GM21576 (cell line): Measurements from ENCODE around the gene GFRA3.
"Not testable (repeated sequence)": the region's sequence is repeated elsewhere in the genome, so short reads cannot be mapped to it uniquely, and the experiment has no call there.

ENCODE experiments used
- ATAC-seq: cut with Tn5 transposase; IDR thresholded peaks from one replicate; pipeline ENCODE4 v1.9.1; 2021; ENCODE audit warnings: mild to moderate bottlenecking, moderate library complexity; ENCODE audit not compliant: unreplicated experiment

Gene GFRA3

DNA sequence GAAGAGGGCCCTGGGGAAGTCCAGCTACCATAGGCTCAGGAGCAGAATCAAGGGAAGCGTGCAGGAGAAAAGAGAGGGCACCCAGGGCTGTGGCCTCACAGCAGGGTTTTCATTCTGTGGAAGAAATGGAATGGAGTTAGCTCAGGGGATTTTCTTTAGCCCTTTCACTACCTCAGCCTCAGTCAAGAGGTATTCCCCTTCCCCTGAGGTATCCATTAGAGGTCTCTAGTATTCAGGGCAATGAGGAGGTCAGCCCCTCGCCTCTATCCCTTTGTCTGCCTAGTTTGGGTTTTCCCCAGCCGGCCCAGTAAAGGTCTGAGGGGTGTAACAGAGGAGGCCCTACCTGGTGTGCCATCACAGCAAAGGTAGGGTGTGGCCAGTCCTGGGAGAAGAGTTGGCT, 21.5 kb downstream of the GFRA3 start:
- no peak for ATAC-seq

DNA sequence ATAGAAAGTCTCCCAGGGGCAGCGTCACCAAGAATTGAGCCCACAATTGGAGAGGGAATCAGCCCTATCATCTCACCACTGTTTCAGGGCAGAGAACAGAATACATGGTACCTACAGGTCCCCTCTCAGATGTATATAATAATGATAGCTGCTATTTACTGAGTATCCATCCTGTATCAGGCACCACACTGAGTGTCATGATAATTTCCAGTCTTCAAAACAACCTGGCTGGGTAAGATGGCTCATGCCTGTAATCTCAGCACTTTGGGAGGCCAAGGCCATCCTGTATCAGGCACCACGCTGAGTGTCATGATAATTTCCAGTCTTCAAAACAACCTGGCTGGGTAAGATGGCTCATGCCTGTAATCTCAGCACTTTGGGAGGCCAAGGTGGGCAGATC, 26.6 kb downstream of the GFRA3 start:
- not testable (repeated sequence) for ATAC-seq

DNA sequence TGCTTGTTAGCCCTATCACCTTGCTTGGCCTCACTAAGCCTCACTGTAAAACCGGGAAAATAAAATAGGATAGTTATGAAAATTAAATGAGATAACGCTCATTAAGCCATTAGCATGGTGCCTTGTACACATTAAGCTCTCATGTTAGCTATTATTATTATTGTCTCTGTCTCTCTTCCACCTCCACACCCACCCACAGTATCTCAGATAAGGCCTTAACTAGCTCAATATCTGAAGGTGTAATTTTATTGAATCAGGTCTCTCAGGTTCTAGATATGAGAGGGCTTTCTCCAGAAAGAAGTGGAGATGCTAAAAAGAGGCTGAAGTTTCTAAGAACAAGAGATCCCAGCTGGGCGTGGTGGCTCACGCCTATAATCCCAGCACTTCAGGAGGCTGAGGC, 27.6 kb downstream of the GFRA3 start:
- ATAC-seq, result no peak

DNA sequence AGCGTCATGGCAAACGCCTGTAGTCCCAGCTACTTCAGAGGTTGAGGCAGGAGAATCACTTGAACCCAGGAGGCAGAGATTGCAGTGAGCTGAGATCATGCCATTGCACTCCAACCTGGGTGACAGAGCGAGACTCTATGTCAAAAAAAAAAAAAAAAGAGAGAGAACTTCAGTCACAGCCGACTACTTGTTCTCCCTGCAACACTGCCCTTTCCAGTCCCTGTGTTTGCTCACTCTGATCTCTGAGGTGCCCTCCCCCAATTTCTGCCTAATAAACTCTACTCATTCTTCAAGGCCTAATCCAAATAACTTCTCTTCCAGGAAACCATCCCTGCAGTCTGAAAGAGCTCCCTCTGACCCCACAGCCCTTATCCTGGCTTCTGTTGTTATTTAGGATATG, 28.1 kb downstream of the GFRA3 start:
- ATAC-seq, result no peak

DNA sequence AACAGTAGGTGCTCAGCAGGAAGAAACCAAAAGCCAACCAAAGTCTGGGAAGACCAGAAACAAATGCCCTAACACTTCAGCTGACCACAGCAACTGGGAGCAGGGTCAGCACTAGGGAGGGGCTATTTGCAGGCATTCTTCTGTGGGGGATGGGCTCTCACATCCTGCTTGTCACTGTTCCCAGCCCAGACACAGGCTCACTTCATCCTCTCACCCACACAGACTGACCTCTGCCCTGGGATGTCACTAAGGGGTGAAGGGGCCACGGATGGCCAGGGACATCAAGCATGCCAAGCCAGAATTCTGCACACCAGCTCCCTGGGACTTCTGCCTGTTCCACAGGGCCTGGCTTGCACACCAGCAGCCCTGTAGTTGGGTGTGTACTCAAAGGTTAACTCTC, 28.7 kb downstream of the GFRA3 start:
- ATAC-seq, result no peak

DNA sequence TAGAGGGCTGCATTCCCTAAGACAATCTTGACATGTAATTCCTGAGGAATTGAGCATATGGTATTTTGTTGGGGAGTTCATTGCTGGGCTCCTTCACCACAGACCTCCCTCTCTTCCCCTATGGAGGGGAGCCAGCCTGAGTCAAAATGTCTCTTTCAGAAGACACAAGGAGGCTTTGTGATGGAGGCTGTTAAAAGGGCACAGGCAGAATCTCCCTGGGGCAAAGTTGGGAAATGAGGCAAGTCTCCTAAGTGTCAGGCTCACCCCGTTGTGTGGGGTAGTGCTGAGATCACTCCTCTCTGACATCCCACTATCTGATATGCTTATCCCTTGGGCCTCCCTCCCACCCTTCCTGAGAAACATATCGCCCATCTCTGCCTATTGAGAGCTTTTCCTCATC, 30.6 kb downstream of the GFRA3 start:
- ATAC-seq, result no peak

DNA sequence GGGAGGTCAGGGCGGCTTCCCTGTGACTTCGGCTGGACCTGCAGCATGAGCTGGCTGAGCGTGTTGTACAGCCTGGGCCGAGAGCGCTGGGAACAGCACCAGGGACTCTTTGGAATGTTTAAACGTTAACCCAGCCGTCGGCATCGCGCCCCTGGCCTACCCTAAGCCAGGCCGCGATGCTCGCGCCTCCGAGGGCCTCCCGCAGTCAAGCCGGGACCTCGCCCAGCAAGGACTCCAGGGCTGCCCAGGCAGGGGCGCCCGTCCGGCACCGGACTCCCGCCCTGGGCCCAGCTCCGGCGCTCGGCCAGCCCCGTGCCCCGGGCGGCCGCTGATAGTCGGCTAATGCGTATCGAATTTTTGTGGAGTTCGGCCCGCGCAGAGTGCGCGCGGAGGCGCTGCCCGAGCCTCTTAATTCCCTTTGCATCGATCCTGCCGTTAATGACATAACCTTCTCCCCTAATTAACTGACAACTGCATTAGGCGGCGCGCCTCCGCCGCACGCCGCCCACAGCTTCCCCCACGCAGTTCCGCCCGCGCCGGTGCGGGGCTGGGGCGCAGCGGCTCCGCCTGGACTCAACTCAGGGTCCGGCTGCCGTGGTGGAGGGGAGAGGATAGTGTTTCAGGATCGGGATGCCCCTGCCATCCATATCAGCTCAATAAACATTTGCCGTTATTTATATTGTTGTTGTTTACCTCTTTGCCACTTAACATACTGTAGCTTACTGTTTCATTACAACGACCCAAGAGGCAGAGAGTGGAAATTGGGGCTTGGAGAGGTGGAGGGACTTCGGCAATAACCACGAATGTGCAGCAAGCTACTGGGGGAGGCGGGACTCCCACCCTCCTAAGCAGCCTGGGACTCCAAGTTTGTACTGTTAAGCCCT, 32.5 kb downstream of the GFRA3 start:
- no peak for ATAC-seq

DNA sequence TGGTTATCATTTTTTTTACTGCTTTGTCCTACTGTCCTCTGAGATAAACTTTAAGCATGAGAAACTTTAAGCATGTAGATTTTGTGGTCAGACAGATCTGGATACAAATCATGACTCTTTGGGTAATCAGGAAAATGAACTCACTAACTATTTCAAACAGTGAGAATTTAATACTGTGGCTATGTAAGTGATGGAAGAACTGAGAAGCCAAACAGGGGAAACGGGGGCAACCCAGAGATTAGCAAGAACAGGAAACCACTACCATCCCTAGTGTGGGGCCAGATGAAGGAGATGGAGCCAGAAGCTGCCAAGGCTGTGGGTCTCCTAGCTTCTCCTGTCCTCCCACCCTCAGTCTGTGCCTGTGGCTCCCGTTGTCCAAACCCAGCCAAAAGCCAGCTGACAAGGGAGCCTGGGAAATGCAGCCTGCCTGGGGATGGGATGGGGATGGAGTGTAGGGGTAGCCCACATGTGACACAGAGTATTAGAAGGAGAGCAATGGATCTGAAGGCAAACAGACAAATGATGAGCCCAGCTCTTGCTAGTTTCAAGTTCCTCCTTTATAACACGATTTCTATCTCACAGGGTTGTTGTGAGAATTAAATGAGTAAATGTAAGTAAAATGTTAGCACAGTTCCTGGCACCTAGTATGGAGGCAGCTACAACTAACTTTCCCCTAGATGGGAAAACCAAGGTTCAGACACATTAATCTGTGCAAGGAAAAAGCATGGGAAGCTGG, 33.6 kb downstream of the GFRA3 start:
- no peak for ATAC-seq

DNA sequence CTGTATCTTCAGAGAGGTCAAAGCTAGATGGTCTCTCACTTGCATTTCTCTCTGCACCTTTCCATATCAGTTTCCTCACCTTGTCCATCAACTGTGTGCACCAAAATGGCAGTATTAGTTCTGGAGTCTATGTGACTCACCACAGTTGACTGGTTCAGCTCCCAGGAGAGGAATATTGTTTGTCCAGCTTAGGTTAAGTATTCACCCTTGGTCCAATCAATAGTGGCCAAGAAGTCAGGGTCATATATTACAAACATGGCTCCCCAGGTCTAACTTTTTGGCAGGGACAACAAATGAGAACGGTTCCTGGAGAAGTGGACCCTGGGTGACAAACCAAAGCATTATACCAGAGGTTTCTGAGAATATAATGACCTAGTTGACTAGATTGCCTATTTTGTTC, 36.4 kb downstream of the GFRA3 start:
- ATAC-seq, result no peak

DNA sequence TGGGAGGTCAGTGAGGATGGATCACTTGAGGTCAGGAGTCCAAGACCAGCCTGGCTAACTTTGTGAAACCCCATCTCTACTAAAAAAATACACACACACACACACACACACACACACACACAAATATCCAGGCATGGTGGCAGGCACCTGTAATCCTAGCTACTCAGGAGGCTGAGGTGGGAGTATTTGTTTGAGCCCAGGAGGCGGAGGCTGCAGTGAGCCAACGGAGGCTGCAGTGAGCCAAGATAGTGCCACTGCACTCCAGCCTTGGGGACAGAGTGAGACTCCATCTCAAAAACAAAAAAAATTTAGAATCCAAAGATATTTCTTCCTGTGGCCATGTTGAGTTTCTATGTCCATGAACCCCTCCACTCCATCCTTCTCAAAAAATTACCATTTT, 39.8 kb downstream of the GFRA3 start:
- no peak for ATAC-seq

DNA sequence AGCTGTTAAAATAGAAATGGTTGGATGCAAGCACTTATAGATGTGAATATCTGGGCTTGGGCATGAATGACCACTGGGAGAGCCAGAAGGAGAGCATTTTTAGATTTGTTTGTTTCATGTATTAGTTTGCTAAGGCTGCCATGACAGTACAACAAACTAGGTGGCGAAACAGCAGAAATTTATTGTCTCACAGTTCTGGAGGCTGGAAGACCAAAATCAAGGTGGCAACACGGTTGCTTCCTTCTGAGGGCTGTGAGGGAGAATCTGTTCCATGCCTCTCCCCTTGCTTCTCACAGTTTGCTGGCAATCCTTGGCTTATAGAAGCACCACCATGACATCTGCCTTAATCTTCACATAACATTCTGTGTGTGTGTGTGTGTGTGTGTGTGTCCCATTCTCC, 41.1 kb downstream of the GFRA3 start:
- no peak for ATAC-seq

DNA sequence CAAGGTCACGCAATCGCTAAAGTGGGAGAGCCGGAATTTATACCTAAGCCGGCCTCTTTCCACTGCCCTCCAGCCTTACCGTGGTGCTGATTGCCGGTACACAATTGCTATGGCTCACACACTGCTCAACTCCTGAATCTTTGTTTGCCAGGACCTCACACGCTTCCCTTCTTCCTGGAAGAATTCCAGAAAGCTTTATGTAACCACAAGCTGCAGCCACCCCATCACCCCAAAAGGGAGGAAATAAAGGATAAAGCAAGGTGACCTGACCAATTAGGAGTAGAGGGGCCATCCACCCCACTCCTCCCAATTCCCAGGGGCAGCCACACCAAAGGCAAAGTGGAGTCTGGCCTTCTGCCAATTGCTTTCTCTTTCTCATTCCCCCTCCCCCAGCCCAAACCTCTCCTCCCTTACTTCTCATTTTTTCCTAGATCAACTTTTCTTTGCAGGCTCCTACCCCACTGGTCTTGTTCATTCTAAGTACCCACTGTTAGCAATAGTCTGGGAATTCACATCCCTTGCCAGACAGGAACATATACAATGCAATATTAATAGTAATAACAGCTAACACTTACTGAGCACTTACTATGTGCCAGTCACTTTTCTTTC, 43.3 kb downstream of the GFRA3 start:
- ATAC-seq, result no peak

DNA sequence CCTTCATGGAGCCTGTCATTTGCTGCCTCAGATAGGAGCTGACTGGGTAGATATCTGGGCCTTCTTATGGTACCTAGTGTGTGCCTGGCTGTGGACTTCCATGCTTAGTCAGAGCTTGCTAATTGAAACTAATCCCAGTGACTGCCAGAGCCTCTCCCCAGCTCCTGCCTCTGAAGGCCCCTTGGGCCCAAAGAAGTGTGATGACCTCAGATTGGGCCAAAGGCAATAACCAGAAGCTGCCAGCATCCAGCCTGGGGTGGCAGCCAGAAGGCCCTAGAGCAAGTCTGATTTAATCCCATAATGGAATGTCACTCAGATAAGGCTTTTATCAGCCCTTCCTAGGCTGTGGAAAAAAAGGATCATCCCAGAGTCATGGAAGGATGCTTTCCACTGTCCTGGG, 44.2 kb downstream of the GFRA3 start:
- no peak for ATAC-seq

DNA sequence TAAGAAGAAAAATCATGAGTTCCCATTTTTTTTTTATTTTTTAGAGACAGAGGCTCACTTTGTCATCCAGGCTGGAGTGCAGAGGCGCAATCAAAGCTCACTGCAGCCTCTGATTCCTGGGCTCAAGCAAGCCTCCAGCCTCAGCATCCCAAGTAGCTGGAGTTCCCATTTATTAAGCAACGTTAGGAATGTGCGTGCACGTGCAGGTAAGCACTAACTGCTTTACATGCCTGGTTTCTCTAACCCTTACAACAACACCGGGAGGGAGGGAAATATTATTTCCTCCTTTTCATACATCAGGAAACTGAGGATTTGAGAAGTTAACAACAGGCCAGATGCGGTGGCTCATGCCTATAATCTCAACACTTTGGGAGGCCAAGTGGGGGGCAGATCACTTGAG, 45.0 kb downstream of the GFRA3 start:
- no peak for ATAC-seq

DNA sequence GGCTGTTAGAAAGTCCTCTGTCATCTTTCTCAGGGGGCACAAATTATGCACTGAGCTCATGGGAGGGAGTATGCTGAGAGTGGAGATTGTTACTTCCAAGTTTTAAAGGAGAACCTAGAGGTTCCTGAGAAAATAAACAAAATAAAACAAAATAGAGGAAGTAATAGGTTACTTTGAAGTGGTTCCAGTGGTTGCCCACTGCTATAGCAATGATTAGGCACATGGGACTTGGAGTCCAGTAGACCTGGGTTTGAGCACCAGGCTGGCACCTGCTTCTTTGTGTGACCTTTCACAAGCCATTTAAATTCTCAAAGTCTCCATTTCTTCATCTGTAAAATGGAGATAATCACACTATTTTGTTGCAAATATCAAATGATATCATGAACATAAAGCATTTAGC, 47.5 kb downstream of the GFRA3 start:
- ATAC-seq, result no peak

DNA sequence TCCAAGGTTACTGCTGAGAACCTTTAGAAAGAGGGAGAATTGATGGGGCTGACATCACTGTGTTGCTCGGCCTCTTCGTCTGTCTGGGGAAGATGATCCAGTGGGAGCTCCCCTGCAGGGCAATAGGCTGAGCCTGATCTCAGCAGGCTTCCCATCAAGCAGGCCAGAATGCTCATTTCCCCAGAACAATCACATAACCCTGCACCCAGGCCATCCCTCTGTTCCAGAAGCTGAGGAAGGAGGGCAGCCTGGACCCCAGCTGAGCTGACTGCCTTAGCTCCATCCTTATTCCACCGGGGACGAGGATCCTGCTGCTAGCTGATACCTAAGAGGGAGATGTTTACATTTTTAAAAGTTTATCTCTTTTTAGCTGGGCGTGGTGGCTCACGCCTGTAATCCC, 49.7 kb downstream of the GFRA3 start:
- no peak for ATAC-seq

DNA sequence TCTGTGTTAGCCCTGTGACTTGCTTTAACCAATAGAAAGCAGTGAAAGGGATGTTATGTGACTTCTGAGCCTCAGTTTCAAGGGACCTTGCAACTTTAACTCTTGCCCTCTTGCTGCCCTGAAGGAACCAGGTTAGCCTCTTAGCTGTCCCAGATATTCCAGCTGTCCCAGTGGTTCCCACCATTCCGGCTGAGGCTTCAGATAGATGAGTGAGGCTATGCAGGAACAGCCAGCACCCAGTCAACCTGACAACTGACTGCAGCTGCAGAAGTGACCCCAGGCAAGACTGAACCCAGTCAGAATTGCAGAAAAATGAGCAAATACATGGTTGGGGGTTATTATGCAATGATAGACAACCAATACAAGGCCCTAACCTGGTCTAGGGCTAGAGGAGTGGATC, 50.9 kb downstream of the GFRA3 start:
- ATAC-seq, result no peak

DNA sequence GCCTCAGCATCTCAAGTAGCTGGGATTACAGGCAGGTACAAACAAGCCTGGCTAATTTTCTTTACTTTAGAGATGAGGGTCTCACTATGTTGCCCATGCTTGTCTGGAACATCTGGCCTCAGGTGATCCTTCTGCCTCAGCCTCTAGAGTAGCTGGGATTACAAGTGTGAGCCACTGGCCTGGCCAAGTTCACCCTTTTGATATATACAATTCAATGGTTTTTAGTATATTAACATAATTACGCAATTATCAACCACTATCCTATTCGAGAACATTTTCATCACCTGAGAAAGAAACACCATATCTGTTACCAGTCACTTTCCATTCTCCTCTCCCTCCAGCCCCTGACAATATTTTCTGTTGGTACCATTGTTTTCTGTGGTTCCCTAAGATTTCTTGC, 57.6 kb downstream of the GFRA3 start:
- ATAC-seq, result no peak

DNA sequence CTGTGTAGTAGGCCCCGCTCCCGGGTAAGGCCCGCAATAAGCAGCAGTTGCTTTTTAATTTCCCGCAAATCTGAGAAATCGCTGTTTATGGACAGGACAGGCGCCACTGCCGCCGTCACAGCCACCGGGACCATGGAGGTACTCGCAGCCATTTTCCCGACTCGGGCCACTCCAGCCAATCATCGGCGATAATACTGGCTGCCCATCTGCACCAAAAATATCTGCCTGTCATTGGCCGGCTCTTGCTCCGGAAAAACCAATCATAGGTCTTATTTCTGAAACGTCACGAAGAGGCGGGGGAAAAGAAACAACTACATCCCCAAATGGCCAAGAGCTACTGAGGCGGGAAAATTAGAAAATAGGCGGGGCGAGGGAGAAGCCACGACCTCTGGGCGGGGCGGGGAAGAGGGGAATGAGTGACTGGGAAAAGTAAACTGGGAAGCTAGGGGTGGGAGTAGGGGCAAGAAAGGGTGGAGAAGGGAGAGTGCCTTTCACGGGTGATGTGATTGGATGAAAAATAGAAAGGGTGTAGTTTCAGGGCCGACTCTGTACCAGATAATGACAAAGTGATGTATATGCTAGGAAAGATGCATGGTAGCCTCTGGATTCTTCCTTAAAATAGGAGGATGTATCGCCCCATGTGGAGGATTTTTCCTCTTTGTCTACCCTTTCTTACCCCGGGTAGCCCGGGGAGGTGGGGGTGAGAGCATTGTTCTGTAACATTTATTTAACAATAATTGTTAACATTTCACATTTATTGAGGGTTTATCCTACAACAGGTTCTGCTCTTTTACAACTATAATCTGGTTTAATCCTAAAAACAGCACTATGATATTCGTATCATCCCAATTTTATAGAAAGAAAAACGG, 61.0 kb downstream of the GFRA3 start, which contains the start of gene CDC23:
TSS of gene CDC23 (minus strand) at position 163 of the 869 bp plus-strand sequence. CDS start at position 152, 11 bp downstream.
- ATAC-seq, result peak; percentile 96

DNA sequence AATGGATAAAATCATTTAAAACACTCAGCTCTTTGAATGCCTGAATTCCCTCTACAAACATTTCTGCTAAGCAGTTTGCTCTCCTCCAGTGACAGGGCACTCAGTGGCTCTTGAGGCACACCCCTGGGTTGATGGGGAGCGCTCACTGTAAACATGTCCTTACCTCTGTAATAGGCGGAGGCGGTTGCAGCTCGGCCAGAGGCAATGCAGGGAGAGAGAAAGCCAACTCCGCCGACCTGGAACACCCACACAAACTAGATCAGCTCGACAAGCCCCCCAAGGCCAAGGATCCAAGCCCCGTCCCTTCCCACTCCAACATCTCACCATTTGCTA, 61.6 kb downstream of the GFRA3 start:
- peak; percentile 10 for ATAC-seq

DNA sequence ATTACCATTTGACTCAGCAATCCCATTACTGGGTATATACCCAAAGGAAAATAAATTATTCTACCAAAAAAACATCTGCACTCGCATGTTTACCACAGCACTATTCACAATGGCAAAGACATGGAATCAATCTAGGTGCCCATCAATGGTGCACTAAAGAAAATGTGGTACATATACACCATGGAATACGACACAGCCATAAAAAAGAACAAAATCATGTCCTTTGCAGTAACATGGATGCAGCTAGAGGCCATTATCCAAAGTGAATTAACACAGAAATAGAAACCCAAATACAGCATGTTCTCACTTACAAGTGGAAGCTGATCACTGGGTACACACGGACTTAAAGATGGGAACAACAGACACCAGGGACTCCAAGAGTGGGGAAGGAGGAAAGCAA, 63.4 kb downstream of the GFRA3 start:
- no peak for ATAC-seq
